Activated CD4-positive, CD25-positive, alpha-beta regulatory T cell treated with anti-CD3 and anti-CD28 coated beads, Interleukin-2, amount 50 U/mL, for 72 hours (primary cell): ENCODE measurements around the gene LRGUK.
"Not testable (repeated sequence)": the region's sequence is repeated elsewhere in the genome, so short reads cannot be mapped to it uniquely, and the experiment has no call there.

Source experiments
- DNase-seq: peaks from one replicate; pipeline ENCODE4 v3.0.0; 2021

LRGUK gene, protein sequence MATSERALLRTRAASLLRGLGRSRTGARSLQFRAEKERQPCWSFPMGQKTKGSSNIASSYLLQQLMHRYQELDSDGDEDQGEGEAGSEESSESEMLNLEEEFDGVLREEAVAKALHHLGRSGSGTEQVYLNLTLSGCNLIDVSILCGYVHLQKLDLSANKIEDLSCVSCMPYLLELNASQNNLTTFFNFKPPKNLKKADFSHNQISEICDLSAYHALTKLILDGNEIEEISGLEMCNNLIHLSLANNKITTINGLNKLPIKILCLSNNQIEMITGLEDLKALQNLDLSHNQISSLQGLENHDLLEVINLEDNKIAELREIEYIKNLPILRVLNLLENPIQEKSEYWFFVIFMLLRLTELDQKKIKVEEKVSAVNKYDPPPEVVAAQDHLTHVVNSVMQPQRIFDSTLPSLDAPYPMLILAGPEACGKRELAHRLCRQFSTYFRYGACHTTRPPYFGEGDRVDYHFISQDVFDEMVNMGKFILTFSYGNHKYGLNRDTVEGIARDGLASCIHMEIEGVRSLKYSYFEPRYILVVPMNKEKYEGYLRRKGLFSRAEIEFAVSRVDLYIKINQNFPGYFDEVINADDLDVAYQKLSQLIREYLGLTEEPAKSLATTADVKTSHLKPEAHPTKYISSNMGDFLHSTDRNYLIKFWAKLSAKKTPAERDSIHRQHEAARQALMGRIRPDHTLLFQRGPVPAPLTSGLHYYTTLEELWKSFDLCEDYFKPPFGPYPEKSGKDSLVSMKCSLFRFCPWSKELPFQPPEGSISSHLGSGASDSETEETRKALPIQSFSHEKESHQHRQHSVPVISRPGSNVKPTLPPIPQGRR

DNA sequence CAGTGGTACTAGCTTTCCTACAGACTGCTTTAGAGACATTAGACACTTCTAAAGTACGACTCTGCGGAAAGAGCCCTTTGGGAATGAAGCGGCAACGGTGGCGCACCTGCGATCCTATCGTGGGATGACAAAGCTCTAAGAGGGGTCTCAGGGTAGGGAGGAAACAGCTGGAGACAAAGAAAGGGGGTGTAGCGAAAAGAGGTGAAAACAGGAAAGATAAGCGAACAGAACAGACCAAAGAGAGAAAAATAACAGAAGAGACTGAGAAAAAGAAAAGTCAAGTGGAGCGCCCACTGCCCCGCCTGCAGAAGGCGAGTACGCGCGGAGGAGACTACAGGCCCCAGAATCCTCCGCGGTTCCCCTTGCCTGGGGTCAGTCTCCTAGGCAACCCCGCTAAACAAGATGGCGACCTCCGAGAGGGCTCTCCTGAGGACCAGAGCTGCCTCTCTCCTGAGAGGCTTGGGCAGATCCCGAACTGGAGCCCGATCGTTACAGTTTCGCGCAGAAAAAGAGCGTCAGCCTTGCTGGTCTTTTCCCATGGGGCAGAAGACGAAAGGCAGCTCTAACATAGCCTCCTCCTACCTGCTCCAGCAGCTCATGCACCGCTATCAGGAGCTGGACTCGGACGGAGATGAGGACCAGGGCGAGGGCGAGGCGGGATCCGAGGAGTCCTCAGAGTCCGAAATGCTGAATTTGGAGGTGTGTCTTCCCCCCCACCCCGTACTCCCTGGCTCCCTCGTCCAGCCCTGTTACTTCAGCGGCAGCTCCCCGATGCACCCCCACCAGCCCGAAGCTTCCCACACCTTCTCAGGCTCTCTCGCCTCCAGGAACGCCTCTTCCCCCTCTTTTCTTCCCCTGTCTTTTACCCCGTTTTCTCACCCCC lies at the start of gene LRGUK:
Gene LRGUK, plus strand, starts transcription at position 375 of the 883 bp plus-strand sequence. Its CDS starts 28 bp downstream, at position 403.
- DNase-seq: peak; percentile 65

DNA sequence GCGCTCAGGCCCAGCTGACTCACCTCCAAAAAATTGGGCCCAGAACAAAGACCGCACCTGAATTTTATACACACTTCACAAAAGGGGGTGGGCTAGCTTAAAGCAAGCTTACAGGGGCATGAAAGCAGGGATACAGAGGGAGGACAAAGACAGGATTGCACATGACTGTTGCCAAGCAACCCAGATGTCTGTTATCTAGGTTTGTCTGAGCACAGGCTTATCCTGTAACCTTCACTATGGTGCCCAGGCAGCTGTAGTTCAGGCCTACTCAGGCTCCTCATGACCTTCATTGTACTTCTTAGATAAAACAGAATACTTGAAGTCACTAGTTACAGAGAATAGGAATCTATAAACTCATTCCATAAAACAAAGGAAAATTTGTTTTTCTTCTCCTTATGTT lies 49.6 kb upstream of the LRGUK start:
- not testable (repeated sequence) for DNase-seq

DNA sequence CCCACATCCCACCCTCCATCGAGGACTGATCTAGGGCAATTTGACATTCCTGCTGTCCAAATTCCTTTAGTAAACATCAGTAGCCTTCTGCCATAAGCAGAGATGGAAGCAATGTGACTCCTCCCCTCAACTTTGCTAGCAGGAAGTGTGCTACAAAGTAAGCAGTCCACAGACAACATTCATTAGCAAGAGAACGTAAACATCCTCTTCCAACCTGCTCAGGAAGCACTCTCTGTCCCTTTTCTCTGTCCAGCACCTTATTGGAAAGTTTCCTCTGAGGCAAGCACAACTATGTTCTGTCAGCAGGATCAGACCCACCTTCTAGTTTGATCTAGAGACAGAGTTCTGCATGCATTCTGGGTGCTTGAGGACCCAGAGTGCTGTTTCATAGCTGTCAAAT lies 48.1 kb upstream of the LRGUK start:
- no peak for DNase-seq

DNA sequence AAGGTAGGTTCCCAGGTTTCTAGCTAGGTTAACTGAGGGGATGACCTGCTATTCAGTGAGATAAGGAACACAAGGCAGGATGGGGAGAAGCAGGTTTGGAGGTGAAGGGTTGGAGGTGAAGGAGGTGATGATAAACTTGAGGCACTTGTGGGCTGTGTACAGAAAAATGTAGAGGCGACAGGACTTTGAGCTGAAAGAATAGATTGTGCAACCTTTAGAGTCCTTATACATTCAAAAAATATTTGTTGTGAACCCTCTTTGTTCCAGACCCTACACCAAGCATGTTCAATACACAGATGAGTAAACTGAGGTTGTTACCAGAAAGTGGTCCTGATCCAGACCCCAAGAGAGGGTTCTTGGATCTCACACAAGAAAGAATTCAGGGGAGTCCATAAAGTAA lies 45.4 kb upstream of the LRGUK start:
- DNase-seq: no peak

DNA sequence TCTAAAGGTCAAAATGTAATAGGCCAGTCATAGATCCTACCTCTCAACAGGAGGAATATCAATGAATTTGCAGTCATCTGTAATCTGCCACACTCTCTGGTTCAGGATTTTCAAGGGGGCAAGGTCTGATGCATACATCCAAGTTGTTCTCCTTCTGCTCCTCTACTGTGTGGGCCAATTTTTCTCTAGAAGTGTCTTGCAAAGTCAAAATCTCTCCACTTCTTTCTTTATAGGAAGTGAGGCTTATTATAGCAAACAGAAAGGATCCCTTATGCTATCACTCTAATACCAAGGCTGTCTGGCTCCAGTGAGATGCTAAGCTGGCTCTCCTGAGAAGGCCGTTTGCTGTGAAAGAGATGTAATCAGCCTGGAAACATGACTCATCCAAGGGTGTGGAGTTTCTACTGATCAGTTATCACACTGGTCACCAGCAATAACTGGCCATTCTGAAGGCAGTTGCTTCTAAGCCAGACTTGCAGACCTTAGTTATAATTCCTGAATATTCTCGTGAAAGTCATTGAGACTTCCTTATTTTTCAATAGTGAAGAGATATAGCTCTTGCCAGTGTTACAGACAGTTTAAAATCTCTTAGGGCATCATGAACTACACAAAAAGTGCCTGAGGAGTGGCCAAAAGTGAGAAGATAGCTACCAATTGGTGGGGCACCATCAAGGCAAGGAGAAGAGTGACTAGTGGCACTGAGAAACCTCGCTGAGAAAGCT lies 43.2 kb upstream of the LRGUK start:
- DNase-seq: no peak

DNA sequence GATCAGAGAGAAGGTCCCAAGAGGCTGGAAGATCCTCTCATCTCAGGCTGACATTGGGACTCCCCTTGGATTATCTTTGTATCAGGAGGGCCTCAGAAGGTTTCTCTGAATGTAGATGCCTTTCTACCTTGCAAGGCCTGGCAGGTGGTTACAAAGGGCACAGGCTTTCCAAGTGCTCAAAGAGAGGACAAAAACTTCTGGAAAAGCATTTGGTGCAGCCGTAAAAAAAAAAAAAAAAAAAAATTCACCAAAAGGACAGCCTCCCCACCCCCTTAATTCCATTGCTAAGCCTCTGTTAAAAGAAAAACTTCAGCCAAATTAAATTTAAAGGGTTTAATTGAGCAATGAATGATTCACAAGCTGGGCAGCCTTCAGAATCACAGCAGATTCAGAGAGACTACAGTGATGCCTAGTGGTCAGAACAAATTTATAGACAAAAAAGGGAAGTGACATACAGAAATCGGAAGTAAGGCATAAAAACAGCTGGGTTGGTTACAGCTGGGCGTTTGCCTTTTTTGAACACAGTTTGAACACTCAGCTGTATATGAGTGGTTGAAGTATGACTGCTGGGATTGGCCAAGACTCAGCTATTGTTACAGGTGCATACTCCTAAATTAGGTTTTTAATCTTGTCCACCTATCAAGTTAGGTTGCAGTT lies 42.5 kb upstream of the LRGUK start:
- no peak for DNase-seq

DNA sequence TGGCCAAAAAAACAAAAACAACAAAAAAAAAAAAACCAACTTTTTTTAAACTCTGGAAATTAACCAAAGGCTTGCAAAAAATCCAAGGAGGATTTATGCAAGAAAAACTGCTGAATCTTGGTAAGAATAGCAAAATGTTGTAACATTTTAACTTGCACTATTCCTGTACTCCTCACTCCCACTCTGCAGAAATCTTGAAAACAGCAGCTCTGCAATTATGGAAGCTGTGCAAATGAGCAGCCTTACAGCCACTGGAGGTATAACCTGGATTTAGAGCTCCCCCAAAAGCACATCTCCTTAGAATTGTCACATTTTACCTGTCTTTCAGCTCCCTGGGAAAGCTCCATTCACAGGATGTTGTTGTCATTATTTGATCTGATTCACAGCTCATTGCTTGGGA lies 41.8 kb upstream of the LRGUK start:
- DNase-seq: no peak

DNA sequence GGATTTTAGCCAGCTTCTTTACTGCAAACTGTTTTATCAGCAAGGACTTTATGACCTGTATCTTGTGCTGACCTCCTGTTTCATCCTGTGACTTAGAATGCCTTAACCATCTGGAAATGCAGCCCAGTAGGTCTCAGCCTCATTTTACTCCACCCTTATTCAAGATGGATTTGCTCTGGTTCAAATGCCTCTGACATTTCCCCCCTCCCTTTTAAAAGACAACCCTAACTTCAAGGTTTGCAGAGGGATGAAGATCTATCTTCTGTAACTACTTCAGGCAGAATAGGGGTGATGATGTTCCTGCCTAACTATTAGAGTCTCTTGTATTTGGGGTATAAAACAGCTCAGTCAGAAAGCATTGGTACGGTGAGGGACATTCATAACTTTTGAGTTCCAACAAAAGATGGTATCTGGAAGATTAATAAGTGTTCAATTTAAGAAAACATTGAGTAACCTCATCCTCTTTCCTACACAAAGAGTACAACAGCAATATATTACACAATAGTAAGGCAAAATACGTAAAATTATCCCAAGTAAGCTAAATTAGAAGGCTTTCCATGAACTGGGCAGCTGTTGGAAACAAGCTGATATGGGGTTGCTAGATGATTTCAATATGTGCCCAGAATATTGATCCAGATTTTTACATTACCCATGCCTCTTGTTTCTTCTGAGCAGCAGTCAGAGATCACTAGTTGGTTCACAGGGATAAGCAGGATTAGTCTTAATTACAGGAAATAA lies 40.0 kb upstream of the LRGUK start:
- DNase-seq: no peak

DNA sequence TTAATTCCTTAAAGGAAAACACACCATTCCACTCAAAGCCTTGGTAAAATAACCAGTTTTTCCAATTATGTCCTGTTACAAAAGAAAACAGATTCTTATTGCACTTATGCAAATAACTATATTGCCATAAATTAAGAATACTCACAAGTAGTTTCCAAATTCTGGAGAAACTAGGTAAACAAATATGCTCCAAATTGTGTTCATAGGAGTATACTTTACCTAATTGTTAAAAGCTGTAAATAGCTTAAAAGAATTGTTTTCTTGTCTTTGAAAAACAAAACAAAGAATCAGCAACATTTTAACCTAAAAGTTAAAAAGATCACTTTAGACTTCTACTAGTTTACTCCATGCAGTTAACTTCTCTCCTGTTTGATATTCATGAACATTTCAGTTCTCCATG lies 38.9 kb upstream of the LRGUK start:
- DNase-seq: no peak

DNA sequence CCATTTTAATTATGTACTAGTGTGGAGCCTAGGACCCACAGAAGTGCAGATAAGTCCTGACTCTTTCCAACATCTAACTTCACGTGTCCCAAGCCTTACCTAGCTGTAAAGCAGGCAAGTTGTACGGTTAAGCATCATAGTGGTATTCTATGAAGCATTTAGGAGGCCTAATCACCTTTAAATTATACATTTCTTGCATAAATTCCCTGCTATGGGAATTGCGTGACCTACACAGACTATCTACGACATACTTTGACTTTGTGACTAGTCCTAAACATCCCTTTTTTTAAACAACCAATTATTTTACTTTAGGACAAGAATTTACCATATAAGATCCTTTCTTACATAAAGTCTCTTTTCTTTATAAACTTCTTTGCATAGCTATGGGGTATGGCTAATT lies 37.7 kb upstream of the LRGUK start:
- DNase-seq: no peak

DNA sequence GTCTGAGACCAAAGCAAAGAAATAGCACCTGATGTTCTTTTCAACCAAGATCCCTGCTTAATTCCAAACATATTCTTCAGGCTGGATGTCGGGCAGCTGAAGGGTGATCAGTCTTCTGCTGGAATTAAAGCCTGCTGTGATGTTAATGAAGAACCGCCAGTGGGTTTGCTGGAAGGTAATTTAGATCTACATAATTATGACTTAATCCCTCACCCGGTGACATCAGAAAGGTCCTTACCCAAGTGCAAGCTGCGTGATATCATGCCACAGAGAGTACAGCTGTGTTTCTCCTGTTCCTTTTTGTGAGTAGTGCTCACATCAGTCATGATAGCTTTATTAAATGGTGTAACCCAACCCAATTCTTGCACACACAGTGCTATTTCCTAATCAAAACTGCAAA lies 29.1 kb upstream of the LRGUK start:
- DNase-seq: no peak

DNA sequence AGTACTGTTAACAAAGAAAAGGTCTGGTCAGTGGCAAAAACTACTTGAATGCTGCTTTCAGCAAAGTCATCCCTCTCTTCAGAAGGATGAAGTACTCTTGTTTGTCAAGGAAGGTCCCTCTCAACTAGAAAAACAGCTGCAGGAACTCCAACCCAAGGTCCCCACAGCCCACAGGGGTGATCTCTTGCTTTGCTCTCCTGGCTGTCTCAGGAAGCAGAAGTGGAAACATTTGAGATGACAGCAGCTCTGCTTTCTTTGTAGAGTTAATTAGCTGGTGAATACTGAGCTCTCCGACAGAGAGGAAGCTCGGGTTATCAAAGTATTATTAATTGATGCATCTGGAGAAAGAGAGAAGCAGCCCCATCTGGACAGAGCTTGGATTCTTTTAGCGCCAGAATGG lies 25.4 kb upstream of the LRGUK start:
- DNase-seq: no peak

DNA sequence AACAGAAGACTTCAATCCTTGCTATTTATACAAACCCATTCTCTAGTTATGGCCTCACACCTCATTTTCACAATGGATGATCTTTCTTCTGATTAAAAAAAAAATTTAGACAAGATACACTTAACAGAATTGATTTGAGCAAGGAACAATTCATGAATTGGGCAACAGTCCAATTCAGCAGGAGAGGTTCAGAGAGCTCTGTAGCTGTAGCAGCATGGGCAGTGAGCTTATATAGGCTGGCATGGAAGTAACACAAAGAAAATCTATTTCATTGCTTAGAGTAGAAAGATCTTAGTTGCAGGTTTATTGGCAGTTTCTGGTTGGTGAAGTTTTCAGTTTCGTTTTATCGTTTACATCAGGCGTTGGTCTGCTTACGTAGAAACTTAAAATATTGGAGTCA lies 23.0 kb upstream of the LRGUK start:
- DNase-seq: no peak

DNA sequence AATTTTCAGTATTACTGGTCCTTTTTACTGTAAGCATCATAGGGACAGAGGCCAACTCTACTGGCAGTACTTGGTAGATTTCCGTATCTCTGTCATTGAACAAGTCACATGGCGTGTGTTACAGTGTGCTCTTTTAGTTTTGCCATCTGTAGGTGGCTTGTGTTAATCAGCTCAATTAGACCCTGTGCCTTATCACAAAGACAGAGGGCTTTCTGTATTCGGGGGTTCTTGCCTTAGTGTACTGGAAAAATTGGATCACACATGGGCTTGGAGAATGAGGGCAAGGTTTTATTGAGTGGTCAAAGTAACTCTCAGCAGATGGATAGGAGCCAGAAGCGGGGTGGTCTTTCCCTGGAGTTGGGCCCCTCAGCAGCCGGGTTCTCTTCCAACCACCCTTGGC lies 21.3 kb upstream of the LRGUK start:
- DNase-seq: no peak

DNA sequence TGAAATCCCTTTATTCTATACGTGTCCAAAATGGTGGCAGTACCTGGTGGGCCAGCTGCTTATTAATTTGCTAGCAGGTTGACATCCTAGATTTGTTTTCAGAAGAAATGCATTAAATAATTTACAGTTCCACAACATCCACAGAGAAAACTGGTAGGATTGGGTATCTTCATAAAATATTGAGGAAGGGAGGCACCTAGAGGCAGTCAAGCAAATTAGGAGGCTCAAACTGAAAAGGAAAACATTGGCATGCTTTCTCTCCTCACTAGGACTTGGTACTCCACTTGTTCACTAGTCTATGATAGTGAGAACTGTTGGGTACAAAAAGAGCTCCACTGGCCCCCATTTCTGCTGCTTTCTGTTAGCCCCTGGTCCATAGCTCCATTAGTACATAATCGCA lies 18.3 kb upstream of the LRGUK start:
- no peak for DNase-seq

DNA sequence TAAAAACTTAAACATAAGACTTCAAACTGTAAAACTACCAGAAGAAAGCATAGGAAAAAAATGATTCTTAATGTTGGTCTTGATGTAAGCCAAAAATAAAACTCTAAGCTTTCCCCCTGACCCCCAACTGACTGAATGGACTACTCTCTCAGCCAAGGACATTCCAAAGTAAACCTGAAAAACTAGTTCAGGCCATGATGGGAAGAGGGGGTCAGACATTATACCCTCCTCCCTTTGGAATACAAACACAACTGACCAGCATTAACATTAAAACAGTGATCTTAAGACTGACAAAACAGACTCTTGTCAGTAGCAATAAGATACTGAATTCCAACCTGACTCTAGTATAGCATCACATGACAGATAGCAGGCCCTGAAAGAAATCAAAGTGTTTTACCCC lies 13.5 kb upstream of the LRGUK start:
- no peak for DNase-seq

DNA sequence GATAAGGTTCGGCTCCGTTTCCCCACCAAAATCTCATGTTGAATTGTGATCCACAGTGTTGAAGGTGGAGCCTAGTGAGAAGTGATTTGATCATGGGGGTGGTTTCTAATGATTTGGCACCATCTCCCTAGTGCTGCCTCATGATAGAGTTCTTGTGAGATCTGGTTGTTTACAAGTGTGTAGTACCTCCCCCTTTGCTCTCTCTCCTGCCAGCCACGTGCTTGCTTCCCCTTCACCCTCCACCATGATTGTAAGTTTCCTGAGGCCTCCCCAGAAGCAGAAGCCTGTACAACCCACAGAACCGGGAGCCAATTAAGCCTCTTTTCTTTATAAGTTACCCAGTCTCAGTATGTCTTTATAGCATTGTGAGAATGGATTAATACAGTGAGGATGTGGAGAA lies 12.1 kb upstream of the LRGUK start:
- DNase-seq: no peak

DNA sequence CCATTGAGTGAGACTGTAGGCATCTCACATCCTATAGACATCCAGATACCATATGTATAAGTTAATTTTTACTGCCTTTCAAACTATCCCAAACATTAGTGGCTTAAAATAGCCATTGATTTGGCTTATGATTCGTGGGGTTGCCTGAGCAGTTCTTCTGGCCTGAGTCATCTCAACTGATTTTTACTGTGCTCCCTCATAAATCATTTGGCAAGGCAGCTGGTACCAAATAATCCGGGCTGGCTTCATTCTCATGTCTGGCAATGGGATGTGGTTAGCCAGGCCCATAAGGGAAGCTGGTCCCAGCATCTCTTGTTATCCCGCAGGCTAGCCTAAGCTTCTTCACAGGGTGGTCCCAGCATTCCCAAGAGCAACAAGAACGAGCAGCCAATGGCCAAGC lies 6.7 kb upstream of the LRGUK start:
- DNase-seq: no peak

DNA sequence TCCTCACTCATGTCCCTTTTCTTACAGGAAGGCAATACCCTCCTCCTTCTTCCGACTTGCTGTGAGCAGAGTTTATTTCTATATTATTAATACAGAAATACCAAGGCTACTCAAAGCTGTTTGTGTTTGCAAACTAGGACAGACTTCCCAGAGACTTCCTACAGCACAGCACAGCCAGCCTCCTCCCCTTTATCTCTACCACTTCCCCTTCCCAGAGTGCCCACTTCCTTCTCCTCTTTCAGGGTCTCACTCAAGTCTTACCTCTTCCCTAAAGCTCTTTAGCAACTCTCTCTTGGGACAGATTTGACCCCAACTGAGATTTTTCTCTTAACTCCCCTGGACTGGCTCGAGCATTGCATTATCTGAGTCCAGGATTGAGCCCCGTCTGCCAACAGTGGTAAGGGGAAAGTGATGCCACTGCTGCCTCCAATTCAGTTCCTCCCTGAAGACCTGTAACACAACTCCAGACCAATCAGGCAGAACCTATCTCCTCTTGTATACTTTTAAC lies 5.5 kb upstream of the LRGUK start:
- DNase-seq: no peak

DNA sequence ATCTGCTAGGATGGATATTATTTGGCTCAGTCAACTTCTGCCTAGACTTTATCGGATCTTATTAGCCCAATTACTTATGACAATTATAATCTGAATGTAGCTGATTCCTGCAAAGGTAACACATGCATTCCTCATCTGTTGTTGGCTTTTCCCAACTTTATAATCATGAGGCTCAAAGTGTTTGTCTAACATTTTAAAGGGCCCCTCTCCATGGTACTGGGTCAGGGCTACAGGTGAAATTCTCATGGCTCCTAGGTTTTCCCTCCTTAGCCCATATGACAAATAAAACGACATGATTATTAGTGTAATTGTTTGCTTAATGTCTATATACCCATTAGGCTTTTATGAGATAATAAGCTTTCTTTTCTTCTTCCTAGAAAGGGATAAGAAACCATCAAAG lies 4.2 kb upstream of the LRGUK start:
- DNase-seq: no peak

DNA sequence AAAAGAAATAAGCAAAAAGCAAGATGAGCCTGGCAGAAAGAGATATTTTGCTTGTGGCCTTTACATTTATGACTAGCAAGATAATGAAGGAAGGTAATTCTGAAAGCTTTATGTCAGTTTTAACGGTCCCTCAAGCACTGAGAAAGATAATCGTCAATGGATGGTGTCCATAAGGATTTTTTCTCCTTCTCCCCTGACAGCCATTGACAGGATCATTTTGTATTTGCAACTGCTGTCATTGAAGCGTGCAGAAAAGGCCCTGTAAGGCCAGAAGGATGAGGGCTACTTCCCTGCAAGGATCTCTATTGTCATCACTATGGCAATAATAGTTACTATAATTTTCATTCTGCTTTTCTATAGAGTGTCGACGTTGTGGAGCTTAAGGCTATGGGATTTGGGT lies 994 bp upstream of the LRGUK start:
- no peak for DNase-seq
